ENCODE data around the gene LIPG. TPM values are rescaled to one million over a fixed set of nuclear protein-coding genes. Genes with fewer than 3 reads are reported as not detected.
A peak's percentile ranks its signal among the peaks of the same experiment; 100 is the strongest.
"Not testable (repeated sequence)": the region's sequence is repeated elsewhere in the genome, so short reads cannot be mapped to it uniquely, and the experiment has no call there.

The LIPG gene
- total RNA-seq, 1 donor from 2014 or later, result not detected

DNA sequence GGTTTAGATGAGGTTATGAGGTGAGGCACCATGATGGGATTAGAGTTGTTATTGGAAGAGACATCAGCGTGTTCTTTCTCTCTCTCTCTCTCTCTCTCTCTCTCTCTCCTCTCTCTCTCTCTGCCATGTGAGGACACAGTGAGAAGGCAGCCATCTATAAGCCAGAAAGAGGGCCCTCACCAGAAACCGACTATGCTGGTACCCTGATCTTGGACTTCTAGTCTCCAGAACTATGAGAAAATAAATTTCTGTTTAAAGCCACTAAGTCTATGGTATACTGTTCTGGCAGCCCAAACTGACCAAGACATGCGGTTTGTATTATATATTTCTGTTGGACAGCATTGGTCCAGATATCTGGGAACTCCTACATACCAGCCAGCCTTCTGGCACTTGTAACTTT, 3.5 kb upstream of the LIPG start:
- Histone ChIP-seq H3K4me1 (peaks cover 29% of the 10 kb centered on the region), H3K36me3 (no peaks in the 10 kb centered on the region), H3K27ac (replicated peaks) (no peak overlapping the region), H3K9me3 (replicated peaks) (no peaks in the 10 kb centered on the region), H3K4me3 (no peak overlapping the region), H3K27me3 (ENCODE audit: low read depth) (peaks cover 62% of the 10 kb centered on the region)
- intact Hi-C loops (cut with micrococcal nuclease), result no loop called here
- TF ChIP-seq CTCF (IDR thresholded peaks at IDR 0.05; ENCODE audit: borderline replicate concordance), result no peak
- DNase-seq, result no peak

DNA sequence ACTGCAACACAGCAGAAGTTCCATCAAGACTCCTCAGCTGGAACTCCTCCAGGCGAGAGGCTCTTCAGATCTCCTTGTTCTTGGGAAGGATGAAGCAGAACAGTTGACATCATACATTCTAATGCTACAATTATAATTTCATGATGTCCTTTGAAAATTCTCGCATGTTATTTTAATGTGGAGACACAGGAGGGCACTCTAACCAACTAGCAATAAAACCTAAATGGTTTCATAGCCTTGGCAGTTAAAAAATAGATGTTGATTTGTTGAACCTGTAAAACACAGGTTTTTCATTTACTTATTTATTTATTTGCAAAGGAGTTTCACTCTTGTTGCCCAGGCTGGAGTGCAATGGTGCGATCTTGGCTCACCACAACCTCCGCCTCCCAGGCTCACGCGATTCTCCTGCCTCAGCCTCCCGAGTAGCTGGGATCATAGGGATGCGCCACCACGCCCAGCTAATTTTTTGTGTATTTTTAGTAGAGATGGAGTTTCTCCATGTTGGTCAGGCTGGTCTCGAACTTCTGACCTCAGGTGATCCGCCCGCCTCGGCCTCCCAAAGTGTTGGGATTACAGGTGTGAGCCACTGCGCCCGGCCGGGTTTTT, 2.4 kb upstream of the LIPG start:
- H3K36me3 ChIP-seq; H3K4me3 ChIP-seq; intact Hi-C loops (cut with micrococcal nuclease); H3K9me3 ChIP-seq (replicated peaks); DNase-seq; H3K27ac ChIP-seq (replicated peaks): not testable (repeated sequence)
- peaks cover 65% of the 10 kb centered on the region for H3K27me3 ChIP-seq (ENCODE audit: low read depth)
- TF ChIP-seq CTCF (IDR thresholded peaks at IDR 0.05; ENCODE audit: borderline replicate concordance), result peak; percentile 66
- H3K4me1 ChIP-seq, result peaks cover 30% of the 10 kb centered on the region

DNA sequence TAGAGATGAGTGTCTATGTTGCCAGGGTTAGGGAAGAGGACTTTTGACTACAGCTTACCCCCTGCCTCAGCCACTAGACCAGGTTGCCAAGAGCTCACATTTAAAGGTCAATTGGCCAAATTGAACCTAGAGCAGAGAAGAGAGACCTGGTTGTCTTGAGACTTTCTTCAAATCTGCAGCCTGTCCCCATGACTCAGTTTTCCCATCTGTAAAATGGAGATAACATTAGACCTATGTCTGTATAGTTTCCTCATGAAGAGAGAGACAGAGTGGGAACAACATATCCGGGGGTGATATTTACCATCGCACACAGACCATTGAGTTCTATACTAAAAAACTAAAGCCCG, 1.6 kb upstream of the LIPG start:
- H3K9me3 ChIP-seq (replicated peaks), result no peaks in the 10 kb centered on the region
- peaks cover 30% of the 10 kb centered on the region for H3K4me1 ChIP-seq
- H3K4me3 ChIP-seq, result peak overlapping the region; percentile 57
- H3K27me3 ChIP-seq (ENCODE audit: low read depth), result peaks cover 65% of the 10 kb centered on the region
- no peak overlapping the region for H3K27ac ChIP-seq (replicated peaks)
- TF ChIP-seq CTCF (IDR thresholded peaks at IDR 0.05; ENCODE audit: borderline replicate concordance), result no peak
- H3K36me3 ChIP-seq, result no peaks in the 10 kb centered on the region
- no peak for DNase-seq
- intact Hi-C loops (cut with micrococcal nuclease), result loop anchor here (5.0 kb wide), 1 partner anchor 297 kb away; no protein-coding TSS in a partner anchor

GRCh38 chr18:49560624-49561288, 1.1 kb upstream of the LIPG start:
- no peaks in the 10 kb centered on the region for H3K36me3 ChIP-seq
- H3K4me3 ChIP-seq, result peak overlapping the region; percentile 57
- DNase-seq, result no peak
- intact Hi-C loops (cut with micrococcal nuclease), result loop anchor here (5.0 kb wide), 1 partner anchor 297 kb away; no protein-coding TSS in a partner anchor
- no peak overlapping the region for H3K27ac ChIP-seq (replicated peaks)
- peaks cover 33% of the 10 kb centered on the region for H3K4me1 ChIP-seq
- H3K9me3 ChIP-seq (replicated peaks), result no peaks in the 10 kb centered on the region
- peaks cover 70% of the 10 kb centered on the region for H3K27me3 ChIP-seq (ENCODE audit: low read depth)
- no peak for TF ChIP-seq CTCF (IDR thresholded peaks at IDR 0.05; ENCODE audit: borderline replicate concordance)

- Histone ChIP-seq H3K36me3 (no peaks in the 10 kb centered on the region), H3K4me1 (peaks cover 33% of the 10 kb centered on the region), H3K27ac (replicated peaks) (no peak overlapping the region), H3K9me3 (replicated peaks) (no peaks in the 10 kb centered on the region), H3K4me3 (peak overlapping the region; percentile 57), H3K27me3 (ENCODE audit: low read depth) (peaks cover 82% of the 10 kb centered on the region)
- DNase-seq, result no peak
- no peak for TF ChIP-seq CTCF (IDR thresholded peaks at IDR 0.05; ENCODE audit: borderline replicate concordance)
- intact Hi-C loops (cut with micrococcal nuclease), result loop anchor here (5.0 kb wide), 1 partner anchor 295 kb away; no protein-coding TSS in a partner anchor
Observed at GRCh38 chr18:49562481-49563129, 748 bp downstream of the LIPG start.
